LNCaP clone FGC (cell line): ENCODE data around the gene ITPKC.

Source experiments
- DNase-seq: peaks from one replicate; pipeline ENCODE4 v3.0.0-alpha.2; 2011; ENCODE audit warnings: low read depth
- H3K4me3 ChIP-seq: 2 replicates; pipeline ENCODE4 v1.5.1; 2011; ENCODE audit warnings: mild to moderate bottlenecking, low read depth, low read length, control low read depth
- CTCF ChIP-seq: IDR thresholded peaks from 2 replicates; pipeline ENCODE4 v1.5.1; 2012; ENCODE audit warnings: mild to moderate bottlenecking; ENCODE audit not compliant: control insufficient read depth, insufficient read depth; ENCODE audit errors: extremely low read depth

Gene ITPKC

GRCh38 chr19:40693896-40694295, 23.0 kb upstream of the ITPKC start:
- no peak overlapping the region for H3K4me3 ChIP-seq
- DNase-seq: no peak
- TF ChIP-seq CTCF: no peak

- no peak for DNase-seq
- no peak overlapping the region for H3K4me3 ChIP-seq
- no peak for TF ChIP-seq CTCF
Observed at GRCh38 chr19:40695881-40696280, 21.0 kb upstream of the ITPKC start.

GRCh38 chr19:40697007-40697406, 19.9 kb upstream of the ITPKC start:
- H3K4me3 ChIP-seq: no peak overlapping the region
- DNase-seq: no peak
- TF ChIP-seq CTCF: no peak

- DNase-seq: no peak
- no peak for TF ChIP-seq CTCF
- no peak overlapping the region for H3K4me3 ChIP-seq
Observed at GRCh38 chr19:40700083-40700482, 16.8 kb upstream of the ITPKC start.

GRCh38 chr19:40701758-40702157, 15.2 kb upstream of the ITPKC start:
- TF ChIP-seq CTCF: no peak
- no peak for DNase-seq
- H3K4me3 ChIP-seq: no peak overlapping the region

- H3K4me3 ChIP-seq: no peak overlapping the region
- no peak for DNase-seq
- peak; percentile 13; the same call in 1 of the 2 replicates for TF ChIP-seq CTCF
Observed at GRCh38 chr19:40702337-40703012, 14.4 kb upstream of the ITPKC start.
